Measurements from ENCODE around the gene MAP4K3.
"Not testable (repeated sequence)": the region's sequence is repeated elsewhere in the genome, so short reads cannot be mapped to it uniquely, and the experiment has no call there.

MAP4K3 gene

DNA sequence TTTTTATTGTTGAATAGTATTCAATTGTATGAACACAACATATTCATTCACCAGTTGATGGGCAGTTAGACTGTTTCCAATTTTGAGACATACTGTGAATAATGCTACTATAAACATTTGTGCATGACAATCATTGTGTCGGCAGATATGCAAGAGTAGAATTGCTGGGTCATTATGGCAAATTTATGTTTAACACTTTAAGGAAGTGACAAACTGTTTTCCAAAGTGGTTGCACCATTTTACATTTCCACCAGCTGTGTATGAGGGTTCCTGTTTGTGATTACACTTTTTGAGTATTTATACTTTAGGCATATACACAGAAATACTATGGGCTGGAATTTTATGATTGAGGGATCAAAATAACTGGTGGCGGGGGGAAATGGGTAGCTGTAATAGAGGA lies 61.2 kb downstream of the MAP4K3 start:
- no peak for DNase-seq (ENCODE audit: low read depth, low spot score)

DNA sequence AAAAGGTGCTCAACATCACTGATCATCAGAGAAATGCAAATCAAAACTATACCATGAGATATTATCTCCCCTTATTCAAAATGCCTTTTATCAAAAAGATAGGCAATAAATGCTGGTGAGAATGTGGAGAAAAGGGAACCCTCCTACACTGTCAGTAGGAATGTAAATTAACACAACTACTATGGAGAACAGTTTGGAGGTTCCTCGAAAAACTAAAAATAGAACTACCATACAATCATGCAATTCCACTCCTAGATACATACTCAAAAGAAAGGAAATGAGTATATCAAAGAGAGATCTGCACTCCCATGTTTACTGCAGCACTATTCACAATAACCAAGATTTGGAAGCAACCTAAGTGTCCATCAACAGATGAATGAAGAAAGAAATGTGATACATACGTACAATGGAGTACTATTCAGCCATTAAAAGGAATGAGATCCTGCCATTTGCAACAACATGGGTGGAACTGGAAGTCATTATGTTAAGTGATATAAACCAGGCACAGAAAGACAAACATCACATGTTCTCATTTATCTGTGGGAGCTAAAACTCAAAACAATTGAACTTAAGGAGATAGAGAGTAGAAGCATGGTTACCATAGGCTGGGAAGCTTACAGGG lies 63.8 kb downstream of the MAP4K3 start:
- no peak for DNase-seq (ENCODE audit: low read depth, low spot score)

DNA sequence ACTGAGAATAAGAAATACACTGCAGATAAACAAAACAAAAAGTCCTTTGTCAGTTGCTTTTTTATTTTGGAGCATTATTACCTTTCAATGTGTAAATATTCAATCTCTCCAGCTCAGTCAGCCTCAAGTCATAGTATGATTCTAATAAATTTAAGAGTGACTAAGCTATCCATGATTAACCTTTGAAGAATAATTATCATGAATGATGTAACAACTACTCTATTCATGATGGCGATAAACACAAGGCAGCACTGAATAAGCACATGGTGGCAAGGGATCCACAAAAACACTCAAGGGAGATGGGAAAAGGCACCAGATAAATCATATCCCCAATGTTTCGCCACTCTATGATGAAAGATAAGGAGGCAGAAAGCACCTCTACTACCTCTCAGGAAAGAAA lies 67.0 kb downstream of the MAP4K3 start:
- no peak for DNase-seq (ENCODE audit: low read depth, low spot score)

- no peak for DNase-seq (ENCODE audit: low read depth, low spot score)
These were observed 68.2 kb downstream of the MAP4K3 start for GRCh38 chr2:39368846-39369245.

DNA sequence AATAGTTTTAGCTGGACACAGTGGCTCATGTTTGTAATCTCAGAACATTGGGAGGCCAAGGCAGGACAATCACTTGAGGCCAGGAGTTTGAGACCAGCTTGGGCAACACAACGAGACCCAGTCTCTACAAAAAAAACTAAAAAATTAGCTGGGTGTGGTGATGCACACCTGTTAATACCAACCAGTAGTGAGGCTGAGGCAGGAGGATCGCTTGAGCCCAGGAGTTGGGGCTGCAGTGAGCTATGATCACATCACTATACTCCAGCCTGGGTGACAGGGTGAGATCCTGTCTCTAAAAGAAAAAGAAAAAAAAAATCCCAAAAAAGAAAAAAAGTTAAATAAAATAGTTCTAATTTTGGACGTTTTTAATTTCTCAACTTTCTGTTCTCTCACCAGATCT lies 68.7 kb downstream of the MAP4K3 start:
- no peak for DNase-seq (ENCODE audit: low read depth, low spot score)

- no peak for DNase-seq (ENCODE audit: low read depth, low spot score)
These were observed 74.5 kb downstream of the MAP4K3 start for GRCh38 chr2:39362595-39362994.

GRCh38 chr2:39361511-39361910 lies 75.6 kb downstream of the MAP4K3 start:
- no peak for DNase-seq (ENCODE audit: low read depth, low spot score)

DNA sequence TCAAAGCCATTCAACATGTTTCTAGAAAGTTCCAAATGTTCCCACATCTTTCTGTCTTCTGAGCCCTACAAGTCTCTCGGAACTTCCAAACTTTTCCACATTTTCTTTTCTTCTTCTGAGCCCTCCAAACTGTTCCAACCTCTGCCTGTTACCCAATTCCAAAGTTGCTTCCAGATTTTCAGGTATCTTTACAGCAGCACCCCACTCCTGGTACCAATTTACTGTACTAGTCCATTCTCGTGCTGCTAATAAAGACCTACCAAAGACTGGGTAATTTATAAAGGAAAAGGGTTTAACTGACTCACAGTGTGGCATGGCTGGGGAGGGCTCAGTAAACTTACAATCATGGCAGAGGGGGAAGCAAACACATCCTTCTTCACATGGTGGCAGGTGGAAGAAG lies 76.7 kb downstream of the MAP4K3 start:
- DNase-seq (ENCODE audit: low read depth, low spot score): not testable (repeated sequence)

DNA sequence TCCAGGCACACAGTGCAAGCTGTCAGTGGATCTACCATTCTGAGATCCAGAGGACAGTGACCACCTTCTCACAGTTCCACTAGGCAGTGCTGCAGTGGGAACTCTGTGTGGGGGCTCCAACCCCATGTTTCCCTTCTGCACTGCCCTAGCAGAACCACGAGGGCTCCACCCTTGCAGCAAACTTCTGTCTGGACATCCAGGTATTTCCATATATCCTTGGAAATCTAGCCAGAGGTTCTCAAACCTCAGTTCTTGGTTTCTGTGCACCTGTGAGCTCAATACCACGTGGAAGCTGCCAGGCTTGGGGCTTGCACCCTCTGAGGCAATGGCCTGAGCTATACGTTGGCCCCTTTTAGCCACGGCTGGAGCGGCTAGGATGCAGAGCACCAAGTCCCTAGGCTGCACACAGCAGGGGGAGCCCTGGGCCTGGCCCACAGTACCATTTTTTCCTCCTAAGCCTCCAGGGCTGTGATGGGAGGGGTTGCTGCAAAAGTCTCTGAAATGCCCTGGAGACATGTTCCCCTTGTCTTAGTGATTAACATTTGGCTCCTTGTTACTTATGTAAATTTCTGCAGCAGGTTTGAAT lies 77.5 kb downstream of the MAP4K3 start:
- DNase-seq (ENCODE audit: low read depth, low spot score): no peak

DNA sequence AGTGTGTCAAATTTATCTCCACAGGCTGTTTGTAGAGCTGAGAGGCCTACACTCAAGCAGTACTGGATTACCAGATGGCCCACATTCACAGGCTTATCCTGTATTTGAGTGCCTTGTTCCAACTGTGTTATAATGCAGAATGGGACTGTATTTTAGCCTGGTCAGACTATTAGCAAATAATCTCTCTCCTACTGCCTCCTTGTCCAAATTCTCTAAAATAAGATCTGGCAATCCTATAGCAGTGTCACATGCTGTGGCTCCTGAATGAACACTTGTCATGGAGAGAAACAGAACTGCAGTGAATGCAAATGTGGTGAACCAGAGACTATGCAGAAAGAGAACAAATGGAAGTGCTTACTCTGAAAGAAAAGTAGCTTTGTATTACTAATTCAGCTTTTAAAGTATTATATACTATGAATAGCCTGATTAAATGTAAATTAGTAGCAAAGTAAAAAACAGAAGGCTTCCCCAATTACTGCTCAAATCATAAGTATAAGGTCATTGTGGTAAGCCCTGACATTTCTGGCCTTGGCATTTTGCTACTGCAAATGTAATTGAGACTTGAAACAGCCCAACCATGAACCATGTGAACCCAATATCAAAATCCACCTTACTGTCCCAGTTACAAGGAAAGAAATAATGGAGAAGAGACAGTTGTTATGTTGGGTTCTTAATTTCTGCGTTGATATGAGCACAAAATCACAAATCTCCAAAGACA lies 80.0 kb downstream of the MAP4K3 start:
- DNase-seq (ENCODE audit: low read depth, low spot score): no peak

- DNase-seq (ENCODE audit: low read depth, low spot score): no peak
These were observed 86.4 kb downstream of the MAP4K3 start for GRCh38 chr2:39350658-39351057.

DNA sequence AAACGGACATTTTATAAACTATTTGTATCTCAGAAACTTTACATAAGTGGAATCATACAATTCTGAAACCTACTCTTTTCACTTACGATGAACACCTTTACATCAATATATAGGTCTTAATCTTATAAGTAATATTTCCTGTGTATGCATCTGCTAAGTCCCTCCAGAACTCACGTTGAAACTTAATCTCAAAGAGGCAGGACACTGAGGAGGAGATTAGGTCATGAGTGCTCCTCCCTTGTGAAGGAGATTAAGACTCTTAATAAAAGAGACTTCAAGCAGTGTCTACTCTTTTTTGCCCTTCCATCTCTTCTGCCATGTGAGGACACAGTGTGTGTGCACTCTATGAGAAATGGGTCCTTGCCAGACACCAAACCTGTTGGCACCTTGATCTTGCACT lies 98.6 kb downstream of the MAP4K3 start:
- DNase-seq (ENCODE audit: low read depth, low spot score): no peak

- no peak for DNase-seq (ENCODE audit: low read depth, low spot score)
These were observed 101.2 kb downstream of the MAP4K3 start for GRCh38 chr2:39335930-39336329.

DNA sequence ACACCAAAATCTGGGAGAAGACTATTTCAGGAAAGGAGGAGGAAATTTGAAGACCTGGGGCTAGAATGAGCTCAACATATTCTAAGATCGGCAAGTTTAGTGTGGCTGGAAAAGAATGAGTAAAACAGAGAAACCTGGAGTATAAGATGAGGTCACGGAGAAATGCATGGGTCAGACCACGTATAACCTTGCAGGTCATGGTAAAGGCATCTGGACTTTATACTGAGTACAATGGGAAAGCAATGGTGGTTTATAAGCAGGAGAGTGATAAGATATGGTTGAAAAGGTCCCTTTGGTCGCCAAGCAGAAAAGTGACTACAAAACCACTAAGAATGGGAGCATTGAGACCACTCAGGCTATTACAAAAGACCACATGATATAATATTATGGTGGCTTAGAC lies 102.1 kb downstream of the MAP4K3 start:
- DNase-seq (ENCODE audit: low read depth, low spot score): no peak

GRCh38 chr2:39334529-39334928 lies 102.6 kb downstream of the MAP4K3 start:
- DNase-seq (ENCODE audit: low read depth, low spot score): no peak

- DNase-seq (ENCODE audit: low read depth, low spot score): no peak
These were observed 110.4 kb downstream of the MAP4K3 start for GRCh38 chr2:39326644-39327043.

DNA sequence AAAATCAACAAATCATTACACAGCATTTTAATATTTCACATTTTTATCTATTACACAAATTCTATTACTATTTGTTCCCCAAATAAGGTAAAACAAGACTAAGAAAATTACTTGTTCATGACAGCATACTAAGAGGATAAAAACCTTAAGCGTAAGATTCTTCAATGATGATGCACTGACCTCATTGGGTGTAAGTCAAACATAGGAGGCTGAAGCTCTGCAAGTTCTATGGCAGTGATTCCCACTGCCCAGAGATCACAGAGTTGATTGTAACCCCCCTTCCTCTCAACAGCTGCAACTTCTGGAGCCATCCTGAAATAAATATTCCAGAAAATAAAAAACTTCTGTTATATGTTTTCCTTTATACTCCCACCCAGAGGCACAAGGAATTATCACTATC lies 111.1 kb downstream of the MAP4K3 start:
- peak; percentile 28 for DNase-seq (ENCODE audit: low read depth, low spot score)

DNA sequence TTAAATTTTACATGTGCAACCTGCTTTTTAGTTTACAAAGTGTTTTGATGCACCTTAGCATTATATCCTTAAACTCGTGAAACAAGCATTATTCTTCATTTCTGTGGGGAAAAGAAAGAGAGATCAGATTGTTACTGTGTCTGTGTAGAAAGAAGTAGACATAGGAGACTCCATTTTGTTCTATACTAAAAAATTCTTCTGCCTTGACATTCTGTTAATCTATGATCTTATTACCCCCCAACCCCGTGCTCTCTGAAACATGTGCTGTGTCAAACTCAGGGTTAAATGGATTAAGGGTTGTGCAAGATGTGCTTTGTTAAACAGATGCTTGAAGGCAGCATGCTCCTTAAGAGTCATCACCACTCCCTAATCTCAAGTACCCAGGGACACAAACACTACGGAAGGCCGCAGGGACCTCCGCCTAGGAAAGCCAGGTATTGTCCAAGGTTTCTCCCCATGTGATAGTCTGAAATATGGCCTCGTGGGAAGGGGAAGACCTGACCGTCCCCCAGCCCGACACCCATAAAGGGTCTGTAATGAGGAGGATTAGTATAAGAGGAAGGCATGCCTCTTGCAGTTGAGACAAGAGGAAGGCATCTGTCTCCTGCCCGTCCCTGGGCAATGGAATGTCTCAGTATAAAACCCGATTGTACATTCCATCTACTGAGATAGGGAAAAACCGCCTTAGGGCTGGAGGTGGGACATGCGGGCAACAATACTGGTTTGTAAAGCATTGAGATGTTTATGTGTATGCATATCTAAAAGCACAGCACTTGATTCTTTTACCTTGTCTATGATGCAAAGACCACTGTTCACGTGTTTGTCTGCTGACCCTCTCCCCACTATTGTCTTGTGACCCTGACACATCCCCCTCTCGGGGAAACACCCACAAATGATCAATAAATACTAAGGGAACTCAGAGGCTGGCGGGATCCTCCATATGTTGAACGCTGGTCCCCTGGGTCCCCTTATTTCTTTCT lies 115.7 kb downstream of the MAP4K3 start:
- not testable (repeated sequence) for DNase-seq (ENCODE audit: low read depth, low spot score)

GRCh38 chr2:39320162-39320561 lies 116.9 kb downstream of the MAP4K3 start:
- DNase-seq (ENCODE audit: low read depth, low spot score): no peak

GRCh38 chr2:39313575-39313974 lies 123.5 kb downstream of the MAP4K3 start:
- peak; percentile 57 for DNase-seq (ENCODE audit: low read depth, low spot score)

DNA sequence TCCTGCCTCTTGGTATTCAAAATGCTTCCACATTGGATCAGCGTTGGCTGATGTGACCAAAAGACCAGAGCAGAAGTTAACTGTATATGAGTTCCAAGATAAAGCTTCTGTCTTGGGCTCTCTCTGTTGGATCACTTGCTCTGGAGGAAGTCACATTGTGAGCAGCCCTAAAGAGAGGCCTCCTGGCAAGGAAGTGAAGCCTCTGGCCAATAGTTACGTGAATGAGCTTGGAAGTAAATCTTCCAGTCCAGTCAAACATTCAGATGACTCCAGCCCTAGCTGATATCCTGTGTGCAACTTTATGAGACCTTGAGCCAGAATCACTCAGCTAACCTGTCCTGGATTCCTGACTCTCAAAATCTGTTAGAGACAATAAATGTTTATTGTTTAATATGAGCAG lies 125.6 kb downstream of the MAP4K3 start:
- no peak for DNase-seq (ENCODE audit: low read depth, low spot score)

GRCh38 chr2:39308778-39309177 lies 128.3 kb downstream of the MAP4K3 start:
- DNase-seq (ENCODE audit: low read depth, low spot score): no peak

All from astrocyte of the hippocampus (primary cell).